Left colon (tissue), 2 donors: ENCODE data around the gene CCDC33. TPM values are rescaled to one million over a fixed set of nuclear protein-coding genes. Genes with fewer than 3 reads are reported as not detected.
A peak's percentile ranks its signal among the peaks of the same experiment; 100 is the strongest.

ENCODE experiments used
- ATAC-seq: fragments of 200-7000 bp; cut with Tn5 transposase; one replicate; pipeline ENCODE4 v1.9.1; 2020; ENCODE audit warnings: mild to moderate bottlenecking, moderate library complexity
- DNase-seq, 2 donors: peaks; one replicate each; pipeline ENCODE4 v3.0.0-alpha.2; 2020
- intact Hi-C, 2 donors: fragments of 100-400 bp; cut with DNase I in 1 of 2; cut with micrococcal nuclease in 1 of 2; formaldehyde crosslinking; loops; one replicate each; pipeline versions ENCODE4 v1.11.2 to v1.14.0; 2022; cut with DNase I, micrococcal nuclease
- total RNA-seq, 2 donors: library from RNA; stranded (reverse); fragmentation: NEBNext Ultra II Directional; extraction: Animal tissue kit (Norgen Biotek cat#: 25700); gene quantifications; one replicate each; pipeline ENCODE4 v1.2.1, GENCODE V29; 2021
- donor health status: DM: no; HTN: no; CAD: no.
- donor health status: DM: yes; HTN: yes; CAD: no.

CCDC33 gene
- total RNA-seq, 2 donors from 2014 or later = 0.46 TPM; not detected in 1

DNA sequence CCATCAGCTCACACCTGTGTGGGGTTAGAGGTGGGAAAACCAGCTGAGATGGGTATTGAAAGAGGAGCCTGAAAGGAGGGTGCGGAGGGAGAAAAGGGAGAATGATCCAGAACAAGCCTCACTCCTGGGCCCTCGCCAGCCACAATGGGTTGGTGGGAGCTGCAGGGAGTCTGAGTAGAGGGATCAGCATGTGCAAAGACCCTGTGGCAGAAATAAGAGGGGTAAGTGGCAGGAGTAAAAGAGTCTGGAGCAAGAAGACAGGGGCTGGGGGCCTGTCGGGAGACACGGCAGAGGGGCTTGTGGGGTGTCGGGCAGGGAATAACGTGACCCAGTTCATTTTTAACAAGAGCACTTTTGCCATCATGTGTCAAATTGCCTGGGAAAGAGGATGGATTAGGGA lies 34.0 kb downstream of the CCDC33 start:
- intact Hi-C loops = no loop called here
- ATAC-seq (no peak), DNase-seq (no peak)

- DNase-seq = no peak
- intact Hi-C loops = no loop called here
- ATAC-seq = no peak
Observed at GRCh38 chr15:74270854-74271520, 34.9 kb downstream of the CCDC33 start.

DNA sequence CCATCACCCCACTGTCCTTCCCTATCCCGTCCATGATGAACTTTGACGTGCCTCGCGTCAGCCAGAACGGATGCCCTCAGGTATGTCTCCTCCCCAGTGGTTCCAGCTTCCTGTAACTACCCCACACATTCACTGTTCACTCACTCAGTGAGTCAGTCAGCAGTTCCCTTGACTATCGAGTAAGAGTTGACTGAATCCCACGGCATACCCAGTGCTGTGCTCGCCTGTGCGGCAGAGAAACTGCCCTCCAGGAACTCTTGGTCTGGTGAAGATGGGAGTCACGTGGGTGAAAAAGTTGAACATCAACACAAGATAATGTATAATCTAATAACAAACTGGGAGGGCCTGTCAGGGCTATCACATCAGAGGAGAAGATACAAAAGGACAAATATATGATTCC lies 36.7 kb downstream of the CCDC33 start:
- ATAC-seq (no peak), DNase-seq (no peak)
- intact Hi-C loops = no loop called here

- ATAC-seq (no peak), DNase-seq (no peak)
- intact Hi-C loops = no loop called here
Observed at GRCh38 chr15:74274470-74275038, 38.4 kb downstream of the CCDC33 start.

DNA sequence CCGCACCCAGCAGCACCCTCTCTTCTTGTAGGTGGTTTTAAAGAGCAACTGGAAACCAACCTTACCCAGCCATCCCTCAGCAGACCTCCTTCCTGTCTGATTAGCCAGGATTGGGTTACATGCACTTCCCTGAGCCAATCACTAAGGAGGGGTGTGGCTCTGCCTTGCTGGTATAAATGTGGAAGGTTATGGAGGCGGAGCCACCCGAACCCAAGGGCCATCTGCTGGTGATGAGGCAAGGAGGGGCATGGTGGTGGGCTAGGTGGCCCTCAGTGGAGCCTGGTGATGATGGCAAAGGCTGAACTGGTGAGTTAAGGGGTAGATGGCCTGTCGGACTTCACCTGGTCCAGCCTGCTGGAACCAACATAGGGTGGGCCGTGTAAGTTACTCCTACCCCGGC lies 39.8 kb downstream of the CCDC33 start:
- intact Hi-C loops = no loop called here
- DNase-seq = no peak
- ATAC-seq = no peak

- intact Hi-C loops = no loop called here
- DNase-seq (no peak), ATAC-seq (no peak)
Observed at GRCh38 chr15:74276560-74276959, 40.4 kb downstream of the CCDC33 start.

- DNase-seq (no peak), ATAC-seq (no peak)
- intact Hi-C loops = no loop called here
Observed at GRCh38 chr15:74277242-74277810, 41.2 kb downstream of the CCDC33 start.

DNA sequence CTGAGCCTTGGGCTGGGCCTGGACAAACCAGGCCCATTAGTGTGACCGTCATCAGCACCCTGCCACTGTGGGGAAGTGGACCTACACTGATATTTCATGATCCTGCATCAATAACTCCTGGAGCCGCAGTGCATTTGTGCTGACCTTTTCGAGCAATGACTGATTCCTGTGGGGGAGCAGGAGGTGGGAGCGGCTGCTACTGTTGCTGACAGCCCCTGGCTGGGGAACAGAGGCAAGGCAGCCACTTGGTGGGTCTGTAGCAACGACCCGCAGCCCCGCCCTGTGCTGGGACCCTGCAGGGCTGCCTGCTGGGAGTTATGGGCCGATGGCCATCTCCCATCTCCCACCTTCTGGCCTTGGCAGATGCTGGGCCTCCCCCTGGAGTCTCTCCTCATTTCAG lies 42.1 kb downstream of the CCDC33 start:
- ATAC-seq (no peak), DNase-seq (no peak)
- intact Hi-C loops = no loop called here

DNA sequence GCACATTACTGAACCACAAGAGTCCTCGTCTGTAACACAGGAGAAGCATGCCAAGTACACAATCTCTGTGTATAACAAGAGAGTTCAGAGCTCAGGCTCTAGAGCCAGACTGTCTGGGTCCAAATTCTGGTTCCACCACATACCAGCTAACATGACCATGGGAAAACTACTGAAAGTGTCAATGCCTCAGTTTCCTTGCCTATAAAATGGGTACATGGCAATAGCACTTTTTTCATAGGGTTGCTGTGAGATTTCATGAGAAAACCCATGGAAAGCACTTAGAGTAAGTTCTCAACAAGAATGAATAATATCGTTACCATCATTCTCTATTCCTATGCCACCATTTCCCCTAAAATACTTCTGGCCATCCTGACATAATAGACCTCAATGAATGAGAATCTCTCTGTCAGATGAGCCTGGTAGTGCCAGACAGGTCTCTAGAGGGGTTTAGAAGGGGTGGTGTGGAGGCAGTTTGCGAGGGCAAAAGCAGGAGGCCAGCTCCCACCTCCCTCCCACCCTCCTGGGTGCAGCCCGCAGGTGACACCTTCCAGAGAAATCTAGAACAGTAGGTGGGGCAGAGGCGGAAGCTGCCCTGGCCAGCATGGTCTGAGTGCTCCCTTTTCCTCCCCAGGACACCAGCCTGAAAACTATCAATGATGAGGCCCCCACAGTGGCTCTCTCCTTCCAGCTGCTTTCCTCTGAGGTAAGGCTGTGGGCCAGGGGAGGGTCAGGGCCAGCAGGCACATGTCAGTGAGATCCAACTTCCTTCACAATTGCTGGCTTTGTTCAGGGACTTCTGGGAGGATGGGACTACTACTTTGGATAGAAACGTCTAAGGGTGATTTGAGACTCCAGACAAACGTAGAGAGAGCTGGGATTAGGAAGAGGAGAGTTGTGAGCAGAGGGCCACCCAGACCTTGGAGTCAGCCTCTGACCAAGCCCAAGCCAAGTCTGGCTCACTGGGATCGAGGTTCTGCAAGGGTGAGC lies 45.3 kb downstream of the CCDC33 start:
- intact Hi-C loops = no loop called here

DNA sequence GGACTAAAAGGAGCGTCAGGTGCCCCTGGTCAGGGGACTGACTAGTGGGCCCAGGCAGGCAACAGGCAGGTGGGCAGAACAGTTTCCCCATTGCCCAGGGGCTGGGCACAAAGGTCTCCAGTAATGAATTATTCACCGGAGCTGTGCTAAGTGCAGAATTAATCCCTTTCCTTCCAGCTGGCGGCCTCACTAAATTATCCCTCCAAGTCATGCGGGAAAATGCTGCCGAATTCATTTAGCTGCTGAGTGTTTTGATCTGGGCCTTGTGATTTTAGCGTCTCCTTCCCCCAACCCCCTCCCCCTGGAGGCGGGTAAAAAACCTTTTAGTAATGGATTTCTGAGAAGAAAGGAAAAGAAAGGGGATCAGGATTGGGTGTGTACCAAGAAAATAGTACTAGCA lies 47.2 kb downstream of the CCDC33 start:
- ATAC-seq (no peak), DNase-seq (no peak)
- intact Hi-C loops = no loop called here

More for the DNA sequence above, 45.3 kb downstream of the CCDC33 start:
- no peak for DNase-seq
- ATAC-seq = no peak

DNA sequence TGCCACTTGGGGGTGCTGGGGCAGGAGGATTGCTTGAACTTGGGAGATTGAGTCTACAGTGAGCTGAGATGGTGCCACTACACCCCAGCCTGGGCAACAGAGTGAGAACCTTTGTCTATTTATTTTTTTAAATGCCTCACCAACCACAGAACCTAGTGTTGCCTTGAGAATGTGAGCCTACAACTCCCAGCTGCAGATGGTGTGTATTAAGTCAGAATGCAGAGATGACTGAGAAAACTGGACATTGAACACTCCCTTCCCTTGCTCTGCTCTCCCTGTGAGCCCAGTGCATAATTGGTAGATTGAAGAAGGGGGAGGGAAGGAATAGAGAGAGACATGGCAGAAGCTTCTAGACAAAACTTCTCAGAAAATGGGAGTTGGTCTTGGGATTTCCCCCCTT lies 53.5 kb downstream of the CCDC33 start:
- DNase-seq (no peak), ATAC-seq (no peak)
- intact Hi-C loops = no loop called here

GRCh38 chr15:74290645-74291044 lies 54.5 kb downstream of the CCDC33 start:
- intact Hi-C loops = no loop called here
- no peak for DNase-seq

DNA sequence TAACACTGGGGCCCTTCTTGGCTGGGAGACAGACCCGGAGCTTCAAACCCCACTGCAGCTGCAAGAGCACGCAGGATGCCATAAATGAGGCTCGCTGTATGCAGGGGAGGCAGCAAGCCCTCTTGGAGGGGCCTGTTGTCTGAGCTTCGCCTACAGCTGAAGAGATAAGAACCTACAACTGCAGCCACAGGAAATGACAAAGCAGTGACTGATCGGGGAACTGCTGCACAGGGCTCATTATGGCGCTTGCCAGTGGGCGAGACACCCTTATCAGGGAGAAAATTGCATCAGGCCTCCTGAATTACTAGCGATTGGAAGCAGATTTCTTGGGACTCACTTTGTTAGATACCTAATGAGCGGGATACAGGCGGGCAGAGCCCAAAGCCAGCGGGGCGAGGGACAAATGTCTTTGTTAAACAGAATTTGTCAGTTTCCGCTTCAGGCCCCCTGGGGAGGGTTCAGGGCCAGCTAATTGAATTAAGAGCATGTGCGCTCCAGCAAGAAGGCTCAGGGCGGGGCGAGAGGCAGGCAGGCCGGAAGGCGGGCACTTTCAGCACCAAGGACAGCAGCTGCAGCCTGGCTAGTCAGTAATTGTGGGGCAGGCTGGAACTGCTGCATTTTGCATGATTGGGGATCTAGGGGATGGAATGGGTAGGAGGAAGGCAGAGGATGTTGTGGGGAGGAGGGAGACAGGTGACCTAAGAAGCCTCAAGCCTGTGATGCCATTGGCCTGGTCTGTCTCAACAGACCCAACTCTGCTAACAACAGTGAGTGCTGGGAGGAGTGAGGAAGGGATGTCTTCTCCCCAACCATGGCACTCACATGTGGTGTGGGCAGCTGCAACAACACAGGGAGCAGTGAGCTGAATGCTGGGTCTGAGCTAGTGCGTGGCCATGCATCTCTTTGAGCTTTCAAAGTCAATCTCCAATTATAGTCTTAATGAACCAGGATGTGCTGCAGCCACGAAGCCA lies 55.3 kb downstream of the CCDC33 start:
- DNase-seq (peak; percentile 53 to 87), ATAC-seq (peak; percentile 71)
- intact Hi-C loops = no loop called here

More at GRCh38 chr15:74290645-74291044, 54.5 kb downstream of the CCDC33 start:
- ATAC-seq = no peak

- DNase-seq (no peak), ATAC-seq (no peak)
- intact Hi-C loops = no loop called here
Observed at GRCh38 chr15:74293021-74293810, 57.1 kb downstream of the CCDC33 start.

DNA sequence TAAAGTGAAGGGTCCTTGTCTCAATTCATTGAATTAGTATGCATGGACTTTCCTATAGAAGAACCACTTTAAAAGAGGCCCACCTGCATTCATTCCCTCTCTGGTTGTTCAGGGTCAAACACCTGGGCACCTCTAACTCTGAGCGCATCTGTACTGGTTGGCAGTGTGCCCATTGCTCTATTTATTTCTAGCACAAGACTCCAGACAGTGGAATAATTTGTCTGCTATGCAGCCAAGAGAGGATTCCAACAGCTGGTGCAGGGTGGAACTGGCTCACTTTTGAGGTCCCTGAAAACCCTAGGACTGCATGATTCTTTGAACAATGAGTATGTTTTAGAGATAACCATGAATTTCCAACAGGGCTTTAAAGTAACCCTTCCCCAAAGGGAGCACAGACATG lies 57.9 kb downstream of the CCDC33 start:
- intact Hi-C loops = no loop called here
- no peak for DNase-seq
- no peak for ATAC-seq

DNA sequence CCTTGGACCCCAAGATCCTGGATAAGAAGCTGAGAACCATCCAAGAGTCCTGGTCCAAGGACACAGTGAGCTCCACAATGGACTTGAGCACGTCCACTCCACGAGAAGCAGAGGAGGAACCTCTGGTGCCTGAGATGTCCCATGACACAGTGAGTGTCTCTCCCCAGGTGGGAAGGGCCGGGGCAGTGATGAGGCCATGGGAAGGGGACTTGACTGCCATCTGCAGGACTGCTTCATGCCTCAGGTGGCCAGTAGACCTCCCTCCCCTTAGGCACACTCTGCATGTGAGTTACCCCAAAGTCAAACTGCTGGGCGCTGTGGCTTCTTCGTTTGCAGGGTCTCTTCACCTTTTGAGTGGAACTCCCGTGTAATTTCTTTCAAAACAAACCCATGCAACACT lies 59.7 kb downstream of the CCDC33 start:
- ATAC-seq = no peak
- intact Hi-C loops = no loop called here

GRCh38 chr15:74297887-74298286 lies 61.8 kb downstream of the CCDC33 start:
- intact Hi-C loops = no loop called here
- DNase-seq = no peak
- ATAC-seq = no peak

More for the DNA sequence above, 59.7 kb downstream of the CCDC33 start:
- no peak for DNase-seq
